Measurements from ENCODE around the gene TEX51.

GRCh38 chr2:126913881-126914615 lies 15.4 kb downstream of the TEX51 start:
- TF ChIP-seq CTCF (IDR thresholded peaks at IDR 0.05) (no peak), POLR2AphosphoS5 (IDR thresholded peaks at IDR 0.05) (no peak), POLR2A (IDR thresholded peaks at IDR 0.05) (no peak)

All from upper lobe of left lung (tissue), 4 donors.